GM19193 (cell line): ENCODE data around the gene IFT52.

Experiments
- POLR2A ChIP-seq: IDR thresholded peaks from 4 replicates; pipeline ENCODE4 v1.6.1; 2011; ENCODE audit not compliant: insufficient read depth, insufficient read length; ENCODE audit errors: extremely low read depth

Gene IFT52

GRCh38 chr20:43583133-43583864 is 7.4 kb upstream of the IFT52 start:
- TF ChIP-seq POLR2A, result no peak

- TF ChIP-seq POLR2A, result no peak
Observed at GRCh38 chr20:43583982-43584432, 6.7 kb upstream of the IFT52 start.

- TF ChIP-seq POLR2A, result no peak
Observed at GRCh38 chr20:43584448-43585136, 6.1 kb upstream of the IFT52 start.

DNA sequence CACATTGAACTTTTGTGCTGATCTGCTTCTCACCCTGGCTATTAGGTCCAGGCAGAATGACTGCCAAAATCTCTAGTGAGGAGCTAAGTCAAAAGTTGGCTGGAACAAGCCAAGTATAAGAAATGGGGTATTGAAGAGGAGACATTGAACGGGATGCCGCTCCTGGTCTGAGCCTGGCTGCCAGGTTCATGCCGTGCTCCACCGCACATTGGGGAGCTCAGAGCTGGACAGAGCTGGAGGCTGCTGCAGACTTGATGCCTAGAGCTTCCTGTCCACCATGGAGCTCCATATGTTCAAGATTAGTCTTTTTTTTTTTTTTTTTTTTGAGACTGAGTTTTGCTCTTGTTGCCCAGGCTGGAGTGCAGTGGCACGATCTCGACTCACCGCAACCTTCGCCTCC is 4.1 kb upstream of the IFT52 start:
- no peak for TF ChIP-seq POLR2A

GRCh38 chr20:43590036-43590391 is 723 bp upstream of the IFT52 start:
- TF ChIP-seq POLR2A, result no peak

- no peak for TF ChIP-seq POLR2A
Observed at GRCh38 chr20:43603124-43603523, 12.4 kb downstream of the IFT52 start.

- TF ChIP-seq POLR2A, result no peak
Observed at GRCh38 chr20:43605715-43606114, 15.0 kb downstream of the IFT52 start.

DNA sequence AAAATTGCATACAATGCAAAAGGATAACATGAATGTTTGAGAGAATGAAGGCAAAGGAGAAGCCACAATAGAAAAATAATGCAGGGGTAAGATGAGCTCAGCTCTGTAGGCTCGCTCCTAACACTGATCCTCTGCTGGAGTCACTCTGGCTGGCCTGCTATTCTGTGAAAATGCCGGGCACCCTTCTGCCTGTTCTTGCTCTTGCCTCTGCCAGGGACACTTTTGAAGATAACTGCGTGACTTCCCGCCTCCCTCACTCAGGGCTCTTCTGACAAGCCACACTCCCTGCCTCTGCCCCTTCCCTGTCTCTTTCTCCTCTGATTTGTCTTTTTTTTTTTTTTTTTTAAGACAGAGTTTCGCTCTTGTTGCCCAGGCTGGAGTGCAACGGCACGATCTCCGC is 40.9 kb downstream of the IFT52 start:
- no peak for TF ChIP-seq POLR2A

- TF ChIP-seq POLR2A, result no peak
Observed at GRCh38 chr20:43636429-43636828, 45.7 kb downstream of the IFT52 start.

DNA sequence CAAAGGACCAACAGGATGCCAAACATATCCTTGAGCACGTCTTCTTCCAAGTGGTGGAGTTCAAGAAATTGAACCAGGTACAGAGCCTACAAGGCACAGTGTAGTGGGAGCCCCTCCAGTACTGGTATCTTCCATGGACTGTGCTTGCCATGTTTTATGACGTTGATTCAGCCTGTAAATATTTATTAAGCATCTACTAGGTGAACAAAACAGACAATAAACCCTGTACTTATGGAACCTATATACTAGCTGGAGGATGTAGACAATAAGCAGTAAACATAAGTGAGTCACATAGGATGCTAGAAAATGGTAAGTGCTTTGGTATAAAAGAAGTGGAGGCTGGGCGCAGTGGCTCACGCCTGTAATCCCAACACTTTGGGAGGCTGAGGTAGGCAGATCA is 51.8 kb downstream of the IFT52 start:
- no peak for TF ChIP-seq POLR2A

DNA sequence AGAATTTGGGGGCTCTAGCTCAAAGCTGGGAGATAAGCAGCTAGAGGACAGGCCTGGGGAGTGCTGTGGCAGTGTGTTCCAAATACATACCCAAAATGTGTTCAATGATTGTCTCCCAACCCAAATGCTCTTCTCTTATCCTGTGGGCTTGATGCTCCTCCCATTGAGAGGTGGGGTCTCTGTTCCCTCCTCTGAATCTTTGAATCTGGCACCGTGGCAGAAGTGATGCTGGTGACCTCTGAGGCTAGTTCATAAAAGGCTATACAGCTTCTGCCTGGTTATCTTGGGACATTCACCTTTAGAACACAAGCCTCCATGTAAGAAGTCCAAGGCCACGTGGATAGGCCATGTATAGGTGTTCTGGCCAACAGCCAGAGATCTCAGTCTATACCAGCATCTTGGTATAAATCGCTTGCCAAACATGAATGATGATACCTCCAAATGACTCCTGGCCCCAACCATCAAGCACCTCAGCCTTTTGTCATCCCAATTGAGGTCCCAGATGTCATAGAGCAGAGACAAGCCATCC is 60.3 kb downstream of the IFT52 start:
- TF ChIP-seq POLR2A, result no peak

GRCh38 chr20:43653966-43654365 is 63.2 kb downstream of the IFT52 start:
- TF ChIP-seq POLR2A, result no peak

- no peak for TF ChIP-seq POLR2A
Observed at GRCh38 chr20:43655937-43656336, 65.2 kb downstream of the IFT52 start.

DNA sequence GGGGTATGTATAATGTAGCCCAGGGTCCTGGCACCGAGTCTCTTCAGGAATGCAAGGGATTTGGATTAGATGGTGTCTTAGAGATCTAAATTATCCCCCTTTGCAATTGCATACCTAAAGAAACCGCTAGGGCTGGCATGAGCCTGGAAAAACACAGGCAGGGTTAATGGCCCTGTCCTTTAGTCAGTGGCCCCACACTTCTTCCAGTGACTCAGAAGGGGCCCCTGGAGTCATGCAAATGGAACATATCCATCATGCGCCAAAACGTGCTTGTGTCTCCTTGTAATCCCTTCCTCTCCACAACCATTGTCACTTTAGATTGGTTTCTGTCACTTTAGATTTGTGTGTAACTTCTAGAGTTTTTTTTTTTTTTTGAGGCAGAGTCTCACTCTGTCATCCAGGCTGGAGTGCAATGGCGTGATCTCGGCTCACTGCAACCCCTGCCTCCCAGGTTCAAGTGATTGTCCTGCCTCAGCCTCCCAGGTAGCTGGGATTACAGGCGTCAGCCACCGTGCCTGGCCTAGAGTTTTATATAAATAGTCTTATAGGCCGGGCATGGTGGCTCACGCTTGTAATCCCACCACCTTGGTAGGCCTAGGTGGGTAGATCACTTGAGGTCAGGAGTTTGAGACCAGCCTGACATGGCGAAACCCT is 67.5 kb downstream of the IFT52 start:
- TF ChIP-seq POLR2A, result no peak

GRCh38 chr20:43658723-43659419 is 68.1 kb downstream of the IFT52 start:
- TF ChIP-seq POLR2A, result no peak
